HG02884 (cell line): ENCODE measurements around the gene GAS2L2.
"Not testable (repeated sequence)": the region's sequence is repeated elsewhere in the genome, so short reads cannot be mapped to it uniquely, and the experiment has no call there.

ENCODE experiments used
- ATAC-seq: cut with Tn5 transposase; IDR thresholded peaks from one replicate; pipeline ENCODE4 v1.9.1; 2021; ENCODE audit warnings: mild to moderate bottlenecking, moderate library complexity; ENCODE audit not compliant: unreplicated experiment

GAS2L2 gene

DNA sequence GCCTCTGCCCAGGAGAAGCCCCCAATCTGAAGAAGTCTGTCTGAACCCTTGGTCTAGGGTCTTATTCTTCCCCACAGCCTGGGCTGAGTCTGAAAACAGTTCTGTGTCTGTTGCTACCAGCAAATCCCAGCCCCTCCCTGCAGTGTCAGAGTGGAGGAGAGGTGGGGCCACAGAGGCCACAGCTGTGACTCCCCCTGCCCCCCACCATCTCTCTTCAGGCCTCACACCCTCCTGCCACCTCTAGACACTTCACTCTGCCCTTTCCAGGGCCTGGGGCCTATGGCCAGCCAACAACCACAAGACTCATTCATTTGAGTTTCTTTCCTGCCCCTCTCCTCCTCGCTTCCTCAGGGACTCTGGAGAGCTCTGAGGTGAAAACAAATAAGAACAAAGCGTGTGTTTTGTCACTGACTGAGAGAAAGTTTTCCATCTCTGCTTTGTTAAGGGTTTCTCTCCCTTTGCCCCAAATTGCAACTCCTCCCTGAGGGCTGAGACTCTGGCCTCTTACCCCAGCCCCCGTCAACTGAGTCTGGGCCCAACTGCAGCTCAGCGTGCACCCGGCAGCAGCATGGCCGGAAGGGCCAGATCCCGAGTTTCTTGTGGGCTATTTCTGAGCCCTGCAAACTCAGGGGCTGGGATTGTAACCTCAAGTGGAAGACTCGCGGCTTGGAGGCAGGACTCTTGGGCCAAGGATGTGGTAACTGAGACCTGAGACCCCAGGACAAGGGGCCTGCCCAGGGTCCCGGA is 20.8 kb upstream of the GAS2L2 start:
- no peak for ATAC-seq

DNA sequence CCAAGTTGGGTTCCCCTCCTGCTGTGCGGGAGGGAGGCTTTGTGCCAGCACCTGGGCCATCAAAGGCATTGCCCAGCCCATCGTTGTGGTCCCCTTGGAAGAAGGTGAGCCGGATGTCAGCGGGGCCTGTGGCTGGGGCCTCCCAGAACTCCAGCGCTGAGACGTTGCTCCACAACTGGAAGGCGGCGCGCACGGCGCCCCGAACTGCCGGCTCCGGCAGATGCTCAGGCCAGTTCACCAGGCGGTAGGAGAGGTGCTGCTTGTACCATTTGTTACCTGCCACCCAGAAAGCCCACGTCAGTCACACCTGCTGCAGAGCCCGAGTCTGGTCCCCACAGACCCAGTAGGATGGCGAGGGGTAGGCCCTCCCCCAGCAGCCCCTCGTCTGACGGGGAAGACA is 20.1 kb upstream of the GAS2L2 start:
- ATAC-seq = no peak

DNA sequence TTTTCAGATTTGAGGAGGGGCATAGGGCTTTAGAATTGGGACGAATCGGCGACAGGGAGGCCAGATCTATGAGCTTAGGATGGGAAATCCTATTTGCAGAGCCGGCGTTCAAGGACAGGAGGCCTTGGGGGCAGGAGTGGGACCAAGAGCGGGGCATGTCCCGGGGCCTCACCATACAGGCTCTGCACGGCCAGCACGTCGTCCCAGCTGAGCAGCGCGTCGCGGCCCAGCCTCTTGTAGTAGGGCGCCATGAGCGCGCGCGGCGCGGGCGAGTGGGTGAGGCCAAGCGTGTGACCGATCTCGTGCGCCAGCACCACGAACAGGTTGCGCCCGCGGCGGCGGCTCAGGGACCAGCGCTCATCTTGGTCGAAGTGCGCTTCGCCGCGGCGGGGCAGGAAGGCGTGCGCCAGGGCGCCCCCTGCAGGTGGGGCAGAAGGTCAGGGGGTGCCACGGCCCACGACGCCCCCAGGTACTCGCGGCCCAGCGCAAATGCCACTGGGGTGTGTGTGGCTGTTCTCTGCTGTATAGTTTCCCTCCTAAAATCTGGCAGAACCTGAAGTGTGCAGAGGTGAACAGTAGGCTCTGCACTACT is 17.0 kb upstream of the GAS2L2 start:
- no peak for ATAC-seq

DNA sequence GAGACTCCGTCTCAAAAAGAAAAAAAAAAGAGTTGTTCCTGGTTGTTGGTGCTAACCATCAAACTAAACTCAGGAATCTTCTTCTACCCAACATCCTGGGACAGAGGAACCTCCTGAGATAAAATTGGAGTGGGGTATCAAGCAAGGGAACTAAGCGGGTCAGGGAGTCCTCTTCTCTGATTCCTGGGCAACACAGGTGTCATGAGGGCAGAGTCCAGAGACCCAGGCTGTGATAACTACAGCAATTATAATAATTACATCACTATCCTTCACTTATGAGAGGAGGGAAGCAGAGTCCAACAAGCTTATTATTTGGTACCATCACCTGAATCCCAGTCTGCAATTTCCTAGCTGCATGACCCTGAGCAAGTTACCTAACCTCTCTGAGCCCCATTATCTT is 15.8 kb upstream of the GAS2L2 start:
- ATAC-seq = no peak

DNA sequence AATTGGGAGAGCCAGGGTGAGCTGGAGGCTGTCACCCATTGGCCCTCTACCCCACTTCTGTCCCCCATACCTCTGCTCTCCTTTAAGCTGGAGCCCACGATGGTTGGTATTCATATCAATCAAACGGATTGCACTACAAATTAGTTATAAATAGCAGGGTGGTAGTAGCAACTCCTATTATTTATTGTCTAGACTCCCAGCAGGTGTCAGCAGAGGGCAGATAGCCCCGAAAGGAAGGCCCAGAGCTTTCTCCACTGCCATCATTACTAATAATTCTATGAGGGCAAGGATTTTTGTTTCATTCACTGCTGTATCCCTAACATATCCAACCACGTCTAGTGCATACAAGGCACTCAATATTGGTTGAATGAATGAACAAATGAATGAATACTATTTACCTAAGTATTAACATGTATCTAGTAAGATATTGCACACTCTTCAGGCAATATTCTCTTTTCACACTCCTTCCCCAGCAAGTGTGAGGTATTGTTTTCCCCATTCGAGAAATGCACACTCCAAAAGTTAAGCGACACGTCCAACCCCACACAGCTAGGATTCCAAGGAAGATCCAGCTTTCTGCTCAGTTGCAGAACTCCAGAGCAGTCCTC is 14.0 kb upstream of the GAS2L2 start:
- ATAC-seq = no peak

DNA sequence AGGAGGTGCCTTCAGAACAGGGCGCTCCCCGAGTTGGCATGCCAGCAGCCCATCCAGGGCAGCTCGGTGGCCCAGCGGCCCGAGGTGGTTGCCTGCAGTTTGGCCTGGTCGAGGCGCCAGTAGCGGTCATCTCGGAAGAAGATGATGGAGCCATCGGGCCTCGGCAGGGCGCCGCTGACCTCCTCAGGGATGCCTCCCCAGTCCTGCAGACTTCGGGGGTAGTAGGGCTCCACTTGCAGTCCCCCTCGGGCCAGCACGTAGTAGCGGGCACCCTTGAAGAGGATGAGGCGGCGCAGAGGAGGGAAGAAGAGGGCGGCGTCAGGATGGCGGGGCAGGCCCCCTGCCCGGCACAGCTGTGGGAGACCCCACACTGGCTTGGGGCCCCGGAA is 13.4 kb upstream of the GAS2L2 start:
- ATAC-seq = no peak

DNA sequence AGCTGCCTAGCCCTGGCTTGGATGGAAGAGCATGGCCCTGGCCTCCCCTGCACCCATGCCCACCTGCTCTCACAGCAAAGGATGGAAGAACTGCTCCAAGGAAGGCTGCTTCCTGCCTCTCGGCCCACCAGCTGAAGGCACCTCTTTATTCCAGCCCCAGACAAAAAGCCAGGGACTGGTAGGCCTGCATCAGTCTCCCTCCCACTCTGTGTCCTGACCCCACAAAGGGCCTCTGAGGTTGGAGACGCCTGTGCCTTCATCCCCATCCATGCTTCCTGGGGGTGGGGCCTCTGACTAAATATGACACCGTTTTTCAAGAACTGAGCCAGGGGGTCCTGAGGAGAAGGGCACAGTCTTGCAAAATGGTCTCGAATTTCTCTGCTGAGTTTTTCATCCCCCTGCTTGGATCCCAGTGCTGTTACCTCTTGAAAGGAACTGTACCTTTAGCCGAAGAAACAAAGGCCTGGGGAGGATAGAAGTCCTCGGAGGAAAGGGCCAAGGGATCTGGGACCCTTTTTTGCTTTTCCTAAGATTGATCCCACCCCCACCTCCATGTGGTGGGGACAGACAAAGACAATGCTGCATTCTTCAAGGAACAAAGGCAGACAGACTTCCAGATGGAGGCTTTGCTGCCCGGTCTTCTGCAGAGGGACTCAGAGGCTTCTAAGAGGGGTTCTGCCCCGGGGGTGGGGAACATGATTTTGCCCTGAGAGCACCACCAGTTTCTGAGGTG is 12.9 kb upstream of the GAS2L2 start:
- no peak for ATAC-seq

DNA sequence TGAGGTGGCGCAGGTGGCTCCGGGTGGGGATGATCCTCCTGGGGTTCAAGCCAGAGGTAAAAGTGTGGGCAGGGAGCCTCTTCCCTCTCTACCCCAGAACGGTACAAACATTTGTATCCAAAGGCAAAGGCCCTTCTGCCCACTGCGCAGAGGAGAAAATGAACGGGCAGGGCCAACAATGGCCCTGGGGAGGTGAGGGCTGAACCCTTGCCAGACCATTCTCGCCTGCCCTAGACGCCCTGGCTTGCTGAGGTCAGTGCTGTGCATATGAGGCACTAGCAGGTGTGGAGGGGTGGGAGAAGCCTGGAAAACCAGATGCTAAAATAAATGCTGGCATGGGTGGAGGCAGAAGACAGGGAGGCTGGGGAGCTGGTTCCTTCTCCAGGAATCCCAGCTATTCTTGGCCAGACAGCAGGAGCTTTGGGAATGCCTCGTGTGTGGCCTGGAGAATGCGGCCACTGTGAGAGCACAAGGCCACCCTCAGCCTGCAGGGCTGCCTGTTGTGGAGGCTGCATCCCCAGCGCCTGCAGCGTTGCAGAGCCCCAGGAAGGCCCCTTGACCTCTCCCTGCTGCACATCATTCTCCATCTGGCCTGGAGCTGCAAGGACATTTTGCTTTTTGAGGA is 12.2 kb upstream of the GAS2L2 start:
- no peak for ATAC-seq

DNA sequence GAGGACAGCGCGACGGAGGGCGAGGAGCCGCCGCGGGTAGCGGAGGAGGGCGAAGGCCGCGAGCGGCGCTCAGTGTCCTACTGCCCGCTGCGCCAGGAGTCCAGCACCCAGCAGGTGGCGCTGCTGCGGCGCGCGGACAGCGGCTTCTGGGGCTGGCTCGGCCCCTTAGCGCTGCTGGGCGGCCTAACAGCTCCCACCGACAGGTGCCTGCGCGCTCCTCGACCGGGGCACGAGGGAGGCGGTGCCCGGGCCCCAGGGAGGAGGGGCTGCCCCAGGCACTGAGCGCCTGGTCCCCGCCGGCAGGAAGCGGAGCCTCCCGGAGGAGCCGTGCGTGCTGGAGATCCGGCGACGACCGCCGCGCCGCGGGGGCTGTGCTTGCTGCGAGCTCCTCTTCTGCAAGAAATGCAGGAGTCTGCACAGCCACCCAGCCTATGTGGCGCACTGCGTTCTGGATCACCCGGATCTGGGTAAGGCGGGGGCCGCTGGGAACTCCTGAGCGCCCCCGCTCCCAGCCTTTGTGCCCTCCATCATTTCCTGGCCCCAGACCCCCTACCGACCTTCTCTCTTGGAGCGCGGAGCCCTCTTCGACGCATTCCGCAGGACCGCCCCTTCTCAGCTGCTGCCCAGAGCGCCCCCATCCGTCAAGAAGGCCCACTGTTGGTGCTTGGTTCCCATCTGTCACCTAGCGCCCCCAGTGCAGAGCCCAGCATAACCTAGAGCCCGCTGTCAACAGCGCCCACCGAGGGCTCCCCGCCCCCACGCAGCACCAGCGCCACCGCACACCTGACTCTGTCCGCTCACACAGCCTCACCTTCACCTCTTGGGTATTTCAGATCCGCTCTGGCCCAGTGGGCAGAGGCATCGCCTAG is 11.3 kb upstream of the GAS2L2 start:
- ATAC-seq = peak; percentile 93

DNA sequence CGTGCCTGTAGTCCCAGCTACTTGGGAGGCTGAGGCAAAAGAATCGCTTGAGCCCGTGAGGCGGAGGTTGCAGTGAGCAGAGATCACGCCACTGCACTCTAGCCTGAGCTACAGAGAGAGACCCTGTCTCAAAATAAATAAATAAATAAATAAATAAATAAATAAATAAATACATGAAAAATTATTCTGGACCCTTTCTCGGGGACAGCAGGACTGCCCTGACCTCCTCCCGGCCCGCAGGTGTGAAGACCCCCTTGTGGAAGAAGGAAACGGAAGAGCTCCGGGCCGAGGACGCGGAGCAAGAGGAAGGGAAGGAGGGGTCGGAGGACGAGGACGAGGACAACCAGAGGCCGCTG is 10.7 kb upstream of the GAS2L2 start:
- ATAC-seq = no peak

DNA sequence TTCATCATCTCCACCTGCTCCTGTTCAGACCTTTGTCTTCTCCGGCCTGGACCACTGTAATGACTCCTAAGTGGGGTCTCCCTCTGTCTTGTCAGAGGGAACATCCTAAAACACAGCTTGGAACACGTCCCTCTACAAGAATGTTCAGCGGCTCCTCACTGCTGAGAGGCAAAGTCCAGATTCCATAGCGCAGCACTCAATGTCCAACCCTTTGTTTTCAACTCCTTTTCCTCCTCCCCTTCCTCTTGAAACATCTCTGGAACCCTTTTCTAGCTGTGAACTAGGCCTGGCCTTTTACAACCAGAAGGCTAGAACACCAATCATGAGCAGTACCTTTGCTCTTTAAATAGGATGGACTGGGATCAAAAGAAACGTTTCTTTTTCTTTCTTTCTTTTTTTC is 8.6 kb upstream of the GAS2L2 start:
- no peak for ATAC-seq

DNA sequence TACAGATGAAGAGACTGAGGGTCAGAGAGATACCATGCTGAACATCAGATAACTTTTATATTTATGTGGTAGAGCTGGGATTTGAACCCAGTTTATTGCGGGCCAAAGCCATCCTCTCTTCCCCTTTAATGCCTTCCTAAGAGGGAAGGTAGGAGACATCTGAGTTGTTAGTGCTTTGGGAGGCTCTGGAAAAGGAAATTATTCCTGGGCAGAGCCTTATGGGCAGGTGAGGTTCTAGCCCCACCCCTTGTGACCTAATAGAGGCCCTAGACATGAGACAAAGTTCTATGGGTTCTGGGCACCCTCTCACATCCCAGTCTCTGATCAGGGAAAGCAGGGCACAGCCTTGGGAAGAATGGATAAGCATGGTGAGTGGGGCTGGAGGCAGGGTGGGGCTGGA is 7.5 kb upstream of the GAS2L2 start, which contains the start of gene C17orf50:
TSS of gene C17orf50 (plus strand) at position 301 of the 400 bp plus-strand sequence. CDS start at position 356, 55 bp downstream.
- no peak for ATAC-seq

DNA sequence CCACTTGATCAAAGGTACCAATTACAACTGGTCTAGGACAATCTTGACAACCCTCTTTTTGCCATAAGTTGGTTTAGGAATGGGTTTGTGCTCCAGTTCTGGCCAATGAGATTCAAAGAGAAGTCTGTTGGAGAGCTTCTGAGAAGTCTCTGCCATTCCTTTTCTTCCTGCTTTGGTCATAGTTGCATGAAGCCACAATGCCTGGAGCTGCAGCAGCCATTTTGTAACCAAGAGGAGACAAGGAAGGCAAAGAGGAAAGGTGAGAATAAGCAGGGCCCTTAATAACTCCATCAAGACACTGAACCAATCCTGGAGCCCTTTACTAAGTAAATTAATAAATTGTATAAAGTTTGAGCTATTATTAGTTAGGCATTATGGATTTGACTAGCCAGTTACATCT is 4.2 kb upstream of the GAS2L2 start:
- no peak for ATAC-seq

DNA sequence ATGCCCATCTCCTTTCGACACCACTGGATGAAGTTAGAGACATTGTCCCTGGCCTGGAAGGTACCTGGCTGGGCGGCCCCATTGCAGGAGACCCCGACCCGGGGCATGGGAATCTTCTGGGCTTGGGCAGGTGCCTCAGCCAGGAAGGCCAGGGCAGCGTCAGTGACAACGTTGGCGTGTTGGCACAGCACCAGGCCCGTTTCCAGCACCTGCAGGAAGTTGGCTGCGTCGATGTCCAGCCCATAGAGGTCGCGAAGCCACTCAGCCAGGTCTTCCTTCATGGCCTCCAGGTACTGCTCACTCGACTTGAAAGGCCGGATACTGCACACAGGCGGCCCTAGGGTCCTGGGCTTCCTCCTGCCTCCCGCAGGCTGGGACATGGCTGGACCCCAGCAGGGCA is 568 bp downstream of the GAS2L2 start:
- ATAC-seq = no peak

DNA sequence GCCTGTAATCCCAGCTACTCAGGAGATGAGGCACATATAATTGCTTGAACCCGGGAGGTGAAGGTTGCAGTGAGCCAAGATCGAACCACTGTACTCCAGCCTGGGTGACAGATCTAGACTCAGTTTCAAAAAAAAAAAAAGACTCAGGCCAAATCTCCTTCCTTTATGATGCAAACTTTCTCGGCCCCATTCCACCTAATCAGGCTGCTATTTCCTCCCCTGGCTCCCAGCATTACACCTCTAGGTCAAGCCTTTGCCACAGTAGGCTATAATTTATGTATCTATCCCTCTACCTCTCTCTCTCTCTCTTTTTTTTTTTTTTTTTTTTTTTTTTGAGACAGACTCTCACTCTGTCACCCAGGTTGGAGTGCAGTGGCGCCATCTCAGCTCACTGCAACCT is 1.5 kb downstream of the GAS2L2 start:
- ATAC-seq = not testable (repeated sequence)

DNA sequence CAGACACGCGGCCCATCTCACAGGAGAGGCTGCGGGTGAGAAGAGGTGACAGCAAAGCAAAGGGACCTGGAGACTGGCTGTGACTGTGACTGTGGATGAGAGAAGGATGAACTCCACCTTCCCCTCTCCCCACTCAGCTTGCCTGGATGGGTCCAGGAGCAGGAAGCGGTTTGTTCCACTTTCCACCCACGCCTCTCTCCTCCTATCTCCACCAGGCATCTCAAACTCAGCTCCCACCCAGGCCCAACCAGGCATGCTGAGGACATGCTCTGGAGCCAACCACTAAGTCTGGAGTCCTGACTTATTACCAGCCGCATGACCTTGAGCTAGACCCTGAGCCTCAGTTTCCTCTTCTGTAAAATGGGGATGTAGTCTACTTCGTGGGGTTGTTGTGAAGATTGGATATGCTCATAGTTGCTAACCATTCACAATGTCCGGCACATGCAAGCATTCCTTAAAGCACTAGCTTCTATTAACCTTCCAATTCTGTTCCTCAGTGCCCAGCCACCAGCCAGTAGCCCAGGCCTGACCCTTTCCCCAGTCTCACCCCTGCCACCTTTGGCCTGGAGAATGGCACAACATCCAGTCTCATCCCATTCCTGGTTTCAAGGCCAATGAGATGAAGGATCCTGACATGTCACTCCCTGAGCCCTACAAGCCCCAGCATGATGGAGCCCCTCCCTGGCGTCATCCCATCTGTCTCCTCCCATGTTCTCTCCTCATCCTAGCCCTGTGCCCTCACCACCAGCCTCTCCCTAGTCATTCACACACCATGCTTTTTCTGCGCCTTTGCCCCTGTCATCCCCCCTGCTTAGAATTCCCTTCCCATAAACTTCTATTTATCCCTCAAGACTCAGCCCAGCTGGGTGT is 2.3 kb downstream of the GAS2L2 start:
- ATAC-seq = no peak

DNA sequence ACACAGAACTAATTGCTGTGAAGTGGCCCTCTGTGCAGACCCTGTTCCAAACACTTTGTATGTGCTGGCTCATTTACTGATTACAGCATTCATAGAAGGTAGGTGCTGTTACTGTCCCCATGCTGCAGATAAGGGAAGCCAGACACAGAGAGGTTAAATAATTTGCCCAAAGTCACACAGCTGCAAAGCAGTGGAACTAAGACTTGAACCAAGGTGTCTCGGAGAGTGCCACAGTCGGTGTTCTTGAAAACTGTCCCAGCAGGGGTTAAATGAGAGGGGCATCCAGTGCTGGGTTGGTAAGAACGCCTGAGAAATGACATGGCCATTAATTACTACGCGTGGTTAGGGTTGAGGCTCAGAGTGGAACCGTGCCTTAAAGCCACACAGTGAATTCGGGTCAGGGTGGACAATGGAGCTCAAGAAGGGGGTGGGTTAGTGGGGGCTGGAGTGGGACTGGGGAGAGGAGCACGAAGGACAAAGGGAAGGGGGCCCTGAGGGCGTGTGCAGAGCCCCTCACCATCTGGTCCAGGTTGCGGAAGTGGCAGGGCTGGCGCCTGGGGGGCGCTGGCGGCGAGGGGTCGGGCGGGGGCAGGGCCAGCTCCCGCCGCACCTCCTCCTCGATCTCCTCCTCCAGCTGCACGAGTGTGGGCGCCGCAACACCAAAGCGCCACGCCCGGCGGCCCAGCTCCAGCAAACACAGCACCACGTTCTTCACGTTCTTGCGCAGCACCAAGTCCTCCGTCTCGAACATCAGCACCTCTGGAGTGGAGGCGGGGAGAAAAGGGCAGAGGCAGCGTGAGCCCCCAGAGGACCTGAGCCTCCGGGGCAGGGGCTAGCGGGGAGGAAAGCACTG is 3.3 kb downstream of the GAS2L2 start:
- no peak for ATAC-seq

DNA sequence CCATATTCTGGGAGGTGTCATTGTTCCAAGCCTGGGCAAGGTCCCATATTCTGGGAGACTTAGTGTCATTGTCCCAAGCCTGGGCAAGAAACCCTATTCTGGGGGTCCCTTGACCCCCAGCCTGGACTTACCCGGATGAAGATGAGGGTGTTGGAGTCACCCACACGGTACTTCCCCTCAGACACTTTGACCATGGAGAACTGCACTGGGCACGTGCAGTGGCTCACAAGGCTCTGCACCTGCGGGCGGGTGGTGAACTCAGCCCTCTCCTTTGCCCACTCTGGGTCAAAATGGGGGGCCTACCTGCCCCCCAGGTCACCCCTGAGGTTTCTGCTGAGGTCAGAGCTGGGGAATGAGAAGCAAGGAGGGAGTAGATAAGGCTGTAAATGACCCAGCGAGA is 4.1 kb downstream of the GAS2L2 start:
- no peak for ATAC-seq
